GM12864 (cell line): ENCODE data around the gene HTD2.
"Not testable (repeated sequence)": the region's sequence is repeated elsewhere in the genome, so short reads cannot be mapped to it uniquely, and the experiment has no call there.

ENCODE experiments used
- DNase-seq: peaks from one replicate; pipeline ENCODE4 v3.0.0-alpha.2; 2011; ENCODE audit warnings: low read depth
- H3K4me3 ChIP-seq: 2 replicates; pipeline ENCODE4 v1.5.1; 2011; ENCODE audit warnings: mild to moderate bottlenecking, low read depth, low read length, control low read depth
- CTCF ChIP-seq: IDR thresholded peaks from 2 replicates; pipeline ENCODE4 v1.5.1; 2011; ENCODE audit warnings: low read depth, mild to moderate bottlenecking, moderate library complexity, low read length, control low read depth, inconsistent platforms; ENCODE audit errors: missing control alignments

The HTD2 gene

GRCh38 chr3:58334013-58334321, 27.6 kb downstream of the HTD2 start:
- H3K4me3 ChIP-seq, result peak overlapping the region; percentile 91
- no peak for TF ChIP-seq CTCF
- DNase-seq, result no peak

- no peak for TF ChIP-seq CTCF
- H3K4me3 ChIP-seq, result no peak overlapping the region
- DNase-seq, result no peak
Measured at GRCh38 chr3:58334506-58334884, 28.2 kb downstream of the HTD2 start.

DNA sequence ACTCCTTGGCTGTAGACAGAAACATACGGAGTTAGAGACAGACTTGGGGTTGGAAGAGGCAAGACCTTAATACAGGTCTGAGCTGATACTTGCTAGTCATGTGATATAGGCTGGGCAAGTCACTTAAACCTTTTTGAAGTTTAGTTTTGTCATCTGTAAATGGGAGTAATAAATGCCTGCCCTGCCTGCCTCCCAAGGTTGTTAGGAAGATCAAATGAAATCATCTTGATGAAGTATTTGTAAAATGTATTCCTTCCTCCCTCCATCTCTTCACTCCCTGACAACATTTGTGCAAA, 29.3 kb downstream of the HTD2 start:
- no peak overlapping the region for H3K4me3 ChIP-seq
- no peak for DNase-seq
- no peak for TF ChIP-seq CTCF

GRCh38 chr3:58336135-58336882, 30.0 kb downstream of the HTD2 start:
- H3K4me3 ChIP-seq, result no peak overlapping the region
- no peak for TF ChIP-seq CTCF

GRCh38 chr3:58337190-58337589, 30.9 kb downstream of the HTD2 start:
- no peak overlapping the region for H3K4me3 ChIP-seq
- DNase-seq, result no peak
- TF ChIP-seq CTCF, result no peak

More at GRCh38 chr3:58336135-58336882, 30.0 kb downstream of the HTD2 start:
- DNase-seq, result no peak

DNA sequence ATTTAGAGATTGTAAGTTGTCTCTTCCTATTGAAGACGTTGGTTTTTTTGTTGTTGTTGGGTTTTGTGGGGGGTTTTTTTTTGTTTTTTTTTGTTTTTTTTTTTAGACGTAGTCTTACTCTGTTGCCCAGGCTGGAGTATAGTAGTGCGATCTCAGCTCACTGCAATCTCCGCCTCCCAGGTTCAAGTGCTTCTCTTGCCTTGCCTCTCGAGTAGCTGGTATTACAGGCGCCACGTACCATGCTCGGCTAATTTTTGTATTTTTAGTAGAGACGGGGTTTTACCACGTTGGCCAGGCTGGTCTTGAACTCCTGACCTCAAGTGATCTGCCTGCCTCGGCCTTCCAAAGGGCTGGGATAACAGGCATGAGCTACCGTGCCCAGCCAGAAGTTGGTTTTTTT, 32.8 kb downstream of the HTD2 start:
- H3K4me3 ChIP-seq, DNase-seq: not testable (repeated sequence)

GRCh38 chr3:58340594-58341244, 34.4 kb downstream of the HTD2 start:
- no peak overlapping the region for H3K4me3 ChIP-seq
- TF ChIP-seq CTCF, result no peak
- DNase-seq, result no peak
